ENCODE measurements around the gene TMEM219. TPM values are rescaled to one million over a fixed set of nuclear protein-coding genes. Genes with fewer than 3 reads are reported as not detected.

The TMEM219 gene
- total and polyA plus RNA-seq, 2 donors, result 43.1 to 120 TPM

- H3K4me1 ChIP-seq (ENCODE audit: insufficient read depth), result no peaks in the 10 kb centered on the region
- DNase-seq (ENCODE audit: extremely low spot score), result no peak
- no peak overlapping the region for H3K27ac ChIP-seq (ENCODE audit: low read depth)
- no peak overlapping the region for H3K4me3 ChIP-seq (ENCODE audit: low read depth, low read length)
- H3K36me3 ChIP-seq (ENCODE audit: insufficient read depth), result no peaks in the 10 kb centered on the region
- 83% methylated on average over 19 of the region's 19 CpGs for WGBS
Measured at GRCh38 chr16:30002614-30003346, 40.9 kb downstream of the TMEM219 start.

DNA sequence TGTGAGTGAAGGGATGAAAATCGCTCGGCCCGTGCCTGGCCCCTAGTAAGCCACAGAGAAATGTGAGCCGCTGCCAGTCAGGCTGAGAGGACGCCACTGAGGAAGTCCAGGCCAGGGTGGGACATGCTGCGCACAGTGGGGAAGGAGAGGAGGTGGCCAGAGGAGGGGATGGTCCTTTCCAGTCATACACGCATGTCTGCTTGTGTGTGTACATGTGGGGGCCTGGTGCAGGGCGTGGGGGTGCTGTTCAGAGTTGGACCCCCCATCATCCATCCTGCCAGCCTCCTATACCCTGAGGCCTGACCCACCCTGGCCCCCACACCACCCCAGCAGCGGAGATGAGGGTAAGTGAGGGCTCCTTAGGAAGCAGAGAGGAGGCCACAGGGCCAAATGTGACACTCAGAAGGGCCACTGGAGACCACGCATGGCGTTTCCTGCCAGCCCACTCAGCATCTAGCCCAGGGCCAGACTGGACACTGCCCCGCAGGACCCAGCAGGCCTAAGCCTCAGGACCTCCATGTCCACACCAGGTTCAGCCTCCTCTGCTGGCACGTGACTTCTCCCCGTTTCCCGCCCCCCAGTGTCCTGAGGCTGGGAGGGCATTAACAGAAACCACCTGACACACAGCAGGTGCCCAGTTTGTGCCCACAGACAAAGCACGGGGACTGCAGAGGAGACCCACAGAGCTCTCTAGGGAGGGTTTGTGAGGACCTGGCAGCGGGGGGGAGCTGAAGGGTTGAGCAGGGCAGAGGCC is 42.0 kb downstream of the TMEM219 start:
- H3K36me3 ChIP-seq (ENCODE audit: insufficient read depth), result no peaks in the 10 kb centered on the region
- no peak for DNase-seq (ENCODE audit: extremely low spot score)
- WGBS, result 83% methylated on average over 17 of the region's 17 CpGs
- no peak overlapping the region for H3K27ac ChIP-seq (ENCODE audit: low read depth)
- H3K4me1 ChIP-seq (ENCODE audit: insufficient read depth), result no peaks in the 10 kb centered on the region
- H3K4me3 ChIP-seq (ENCODE audit: low read depth, low read length), result no peak overlapping the region

GRCh38 chr16:30004424-30004776 is 42.5 kb downstream of the TMEM219 start:
- H3K36me3 ChIP-seq (ENCODE audit: insufficient read depth), result no peaks in the 10 kb centered on the region
- H3K27ac ChIP-seq (ENCODE audit: low read depth), result no peak overlapping the region
- H3K4me3 ChIP-seq (ENCODE audit: low read depth, low read length), result no peak overlapping the region
- no peaks in the 10 kb centered on the region for H3K4me1 ChIP-seq (ENCODE audit: insufficient read depth)
- no peak for DNase-seq (ENCODE audit: extremely low spot score)
- WGBS, result 81% methylated on average over 19 of the region's 19 CpGs

- no peak for DNase-seq (ENCODE audit: extremely low spot score)
- H3K4me3 ChIP-seq (ENCODE audit: low read depth, low read length), result no peak overlapping the region
- no peaks in the 10 kb centered on the region for H3K4me1 ChIP-seq (ENCODE audit: insufficient read depth)
- H3K27ac ChIP-seq (ENCODE audit: low read depth), result no peak overlapping the region
- 75% methylated on average over 11 of the region's 11 CpGs for WGBS
- no peaks in the 10 kb centered on the region for H3K36me3 ChIP-seq (ENCODE audit: insufficient read depth)
Measured at GRCh38 chr16:30004811-30005242, 42.9 kb downstream of the TMEM219 start.

DNA sequence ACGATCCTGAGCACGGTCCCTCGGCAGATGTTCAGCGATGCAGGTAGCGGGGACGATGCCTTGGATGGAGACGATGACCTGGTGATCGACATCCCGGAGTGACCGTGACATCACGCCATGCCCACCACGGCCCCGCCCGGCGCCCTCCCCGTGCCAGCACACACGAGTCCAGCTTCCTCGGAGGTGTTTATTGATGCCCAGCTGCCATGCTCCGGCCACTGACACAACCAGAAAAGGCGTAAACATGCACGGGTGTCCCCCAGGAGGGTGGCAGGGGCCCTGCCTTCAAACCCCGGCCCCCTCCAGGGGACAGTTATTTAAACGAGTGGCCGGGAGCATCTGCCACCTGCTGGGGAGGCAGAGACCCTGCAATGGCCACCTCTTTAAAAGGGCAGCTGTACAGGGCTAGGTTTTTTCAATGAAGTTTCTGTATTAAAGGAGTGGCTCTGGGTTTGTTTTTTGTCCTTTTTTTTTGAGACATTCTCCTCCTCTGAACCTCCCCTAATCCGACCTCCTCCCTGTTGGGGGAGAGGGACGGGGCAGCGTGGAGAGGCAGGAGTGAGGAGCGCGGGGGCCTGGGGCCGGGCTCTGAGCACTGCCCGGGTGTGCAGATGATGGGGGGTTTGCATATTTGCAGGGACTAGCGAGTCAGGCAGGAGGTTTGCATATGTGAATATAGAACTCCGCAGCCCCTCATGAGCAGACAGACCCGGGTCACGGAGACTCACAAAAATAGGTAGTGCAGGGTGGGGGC is 43.6 kb downstream of the TMEM219 start:
- no peak overlapping the region for H3K4me3 ChIP-seq (ENCODE audit: low read depth, low read length)
- no peak overlapping the region for H3K27ac ChIP-seq (ENCODE audit: low read depth)
- no peaks in the 10 kb centered on the region for H3K36me3 ChIP-seq (ENCODE audit: insufficient read depth)
- no peaks in the 10 kb centered on the region for H3K4me1 ChIP-seq (ENCODE audit: insufficient read depth)
- WGBS, result 59% methylated on average over 35 of the region's 35 CpGs
- no peak for DNase-seq (ENCODE audit: extremely low spot score)

DNA sequence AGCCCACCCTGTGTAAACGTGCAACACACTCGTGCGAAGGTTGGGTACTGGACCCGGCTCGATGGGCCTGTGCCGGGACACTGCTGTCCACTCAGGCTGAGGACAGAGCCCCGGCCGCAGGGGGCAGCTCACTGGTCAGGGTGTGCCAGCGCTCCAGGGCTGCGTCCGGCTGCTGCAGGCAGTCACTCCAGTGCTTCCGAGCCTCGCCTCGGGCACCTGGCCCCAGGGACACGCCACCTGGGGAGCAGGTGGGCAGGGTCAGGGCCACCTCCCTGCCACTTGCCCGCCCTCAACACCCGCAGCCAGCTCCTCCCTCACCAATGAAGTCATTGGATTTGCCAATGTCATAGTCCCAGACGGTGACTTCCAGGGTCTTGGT is 44.2 kb downstream of the TMEM219 start:
- Histone ChIP-seq H3K36me3 (ENCODE audit: insufficient read depth) (no peaks in the 10 kb centered on the region), H3K27ac (ENCODE audit: low read depth) (no peak overlapping the region), H3K4me1 (ENCODE audit: insufficient read depth) (no peaks in the 10 kb centered on the region), H3K4me3 (ENCODE audit: low read depth, low read length) (no peak overlapping the region)
- 84% methylated on average over 18 of the region's 18 CpGs for WGBS
- no peak for DNase-seq (ENCODE audit: extremely low spot score)

GRCh38 chr16:30006659-30007377 is 44.9 kb downstream of the TMEM219 start:
- Histone ChIP-seq H3K27ac (ENCODE audit: low read depth) (no peak overlapping the region), H3K4me1 (ENCODE audit: insufficient read depth) (no peaks in the 10 kb centered on the region), H3K36me3 (ENCODE audit: insufficient read depth) (no peaks in the 10 kb centered on the region), H3K4me3 (ENCODE audit: low read depth, low read length) (no peak overlapping the region)
- WGBS, result 83% methylated on average over 34 of the region's 34 CpGs
- no peak for DNase-seq (ENCODE audit: extremely low spot score)

GRCh38 chr16:30007378-30007895 is 45.6 kb downstream of the TMEM219 start:
- Histone ChIP-seq H3K4me3 (ENCODE audit: low read depth, low read length) (no peak overlapping the region), H3K36me3 (ENCODE audit: insufficient read depth) (no peaks in the 10 kb centered on the region), H3K27ac (ENCODE audit: low read depth) (no peak overlapping the region), H3K4me1 (ENCODE audit: insufficient read depth) (no peaks in the 10 kb centered on the region)
- no peak for DNase-seq (ENCODE audit: extremely low spot score)
- 79% methylated on average over 11 of the region's 11 CpGs for WGBS

GRCh38 chr16:30009085-30009862 is 47.4 kb downstream of the TMEM219 start:
- H3K36me3 ChIP-seq (ENCODE audit: insufficient read depth), result no peaks in the 10 kb centered on the region
- H3K27ac ChIP-seq (ENCODE audit: low read depth), result no peak overlapping the region
- no peak overlapping the region for H3K4me3 ChIP-seq (ENCODE audit: low read depth, low read length)
- no peaks in the 10 kb centered on the region for H3K4me1 ChIP-seq (ENCODE audit: insufficient read depth)
- WGBS, result 51% methylated on average over 26 of the region's 26 CpGs
- DNase-seq (ENCODE audit: extremely low spot score), result no peak

GRCh38 chr16:30009990-30010843 is 48.3 kb downstream of the TMEM219 start:
- 18% methylated on average over 34 of the region's 34 CpGs for WGBS
- Histone ChIP-seq H3K27ac (ENCODE audit: low read depth) (no peak overlapping the region), H3K36me3 (ENCODE audit: insufficient read depth) (no peaks in the 10 kb centered on the region), H3K4me3 (ENCODE audit: low read depth, low read length) (peak overlapping the region; percentile 43), H3K4me1 (ENCODE audit: insufficient read depth) (no peaks in the 10 kb centered on the region)
- no peak for DNase-seq (ENCODE audit: extremely low spot score)

- no peaks in the 10 kb centered on the region for H3K4me1 ChIP-seq (ENCODE audit: insufficient read depth)
- WGBS, result under 1% methylated on average over 94 of the region's 99 CpGs
- H3K27ac ChIP-seq (ENCODE audit: low read depth), result no peak within 1 kb of the TSS
- no peak for DNase-seq (ENCODE audit: extremely low spot score)
- H3K4me3 ChIP-seq (ENCODE audit: low read depth, low read length), result peak within 1 kb of the TSS; percentile 43
- no peaks in the 10 kb centered on the region for H3K36me3 ChIP-seq (ENCODE audit: insufficient read depth)
Measured at GRCh38 chr16:30010844-30011713, 49.2 kb downstream of the TMEM219 start, which contains the start of gene DOC2A. Gene DOC2A, minus strand, starts transcription at chr16:30011027. Its CDS starts 805 bp downstream, at chr16:30010222.

Measured in urinary bladder (tissue), 4 donors.